ENCODE results near the gene CASKIN1. TPM values are rescaled to one million over a fixed set of nuclear protein-coding genes. Genes with fewer than 3 reads are reported as not detected.
A peak's percentile ranks its signal among the peaks of the same experiment; 100 is the strongest.

Gene CASKIN1
- total RNA-seq, 1 experiment from 2014 or later, result 7.9 TPM

DNA sequence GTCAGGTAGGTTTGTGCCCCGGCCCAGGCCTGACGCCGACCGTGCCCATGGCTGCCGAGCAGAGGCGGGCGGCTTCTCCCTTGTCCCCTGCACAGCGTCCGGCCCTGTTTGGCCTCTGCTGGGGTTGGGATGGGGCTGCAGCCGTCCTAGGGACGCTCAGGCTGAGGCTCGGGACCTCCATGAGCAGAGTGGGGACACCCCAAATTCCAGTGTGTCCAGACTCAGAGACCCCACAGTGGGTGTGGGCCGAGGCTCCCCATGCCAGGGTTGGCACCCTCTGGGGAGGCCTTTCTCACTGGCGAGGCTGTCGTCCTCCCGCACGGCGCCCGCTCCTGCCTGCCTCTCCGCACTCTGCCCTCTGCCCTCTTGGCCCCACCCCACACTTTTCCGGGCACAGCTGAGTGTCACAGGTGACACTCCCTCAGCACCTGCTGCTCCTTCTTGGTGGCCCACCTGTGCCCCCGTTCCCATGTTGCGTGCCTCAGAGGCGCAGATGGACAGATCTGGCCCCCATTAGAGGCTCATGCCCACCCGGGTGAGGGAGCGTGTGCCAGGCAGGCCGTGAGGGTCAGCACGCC lies 24.7 kb downstream of the CASKIN1 start:
- no peak overlapping the region for H3K4me2 ChIP-seq (ENCODE audit: insufficient read depth, insufficient read length, low read length)
- Mint-ChIP-seq H3K4me3 (no peak overlapping the region), H3K36me3 (ENCODE audit: insufficient read depth in 1 of 3, low read depth in 3 of 3) (peaks cover 11 to 48% (median 47%) of the 10 kb centered on the region in 3 experiments), H3K27ac (peak overlapping the region in 1 of 3 experiments; percentile 49; a peak in 1 of 7 replicates), H3K9me3 (no peaks in the 10 kb centered on the region), H3K27me3 (ENCODE audit: low read depth) (no peaks in the 10 kb centered on the region), H3K4me1 (no peaks in the 10 kb centered on the region)
- no peaks in the 10 kb centered on the region for H3K9me3 ChIP-seq (ENCODE audit: control insufficient read depth, low read depth, low read length)
- no peak overlapping the region for H3K18ac ChIP-seq (ENCODE audit: insufficient read length, low read depth, low read length)
- no peak overlapping the region for H3T11ph ChIP-seq (ENCODE audit: low read length)
- no peak overlapping the region for H2BK15ac ChIP-seq (ENCODE audit: low read depth, low read length)
- no peak overlapping the region for H3K56ac ChIP-seq (ENCODE audit: insufficient read length, low read depth, low read length)
- H3K79me1 ChIP-seq (ENCODE audit: insufficient read depth, low read depth, low read length, poor library complexity, severe bottlenecking), result no peaks in the 10 kb centered on the region
- no peak overlapping the region for H3K23ac ChIP-seq (ENCODE audit: insufficient read length, low read depth, low read length)
- WGBS (ENCODE audit: extremely low coverage, insufficient read length, low lambda C conversion rate), result no CpG with 5 or more reads among the region's 28 CpGs
- no peak overlapping the region for H2BK20ac ChIP-seq (ENCODE audit: low read depth, low read length, poor library complexity, severe bottlenecking)
- no peaks in the 10 kb centered on the region for H3K79me2 ChIP-seq (ENCODE audit: insufficient read depth, low read length)
- H3K27me3 ChIP-seq (ENCODE audit: insufficient read depth, low read length), result no peaks in the 10 kb centered on the region
- H4K5ac ChIP-seq (ENCODE audit: insufficient read length, low read depth, low read length), result no peak overlapping the region
- H4K20me1 ChIP-seq (ENCODE audit: control insufficient read depth, insufficient read depth, insufficient read length), result peaks cover 2% of the 10 kb centered on the region
- H3K4ac ChIP-seq (ENCODE audit: low read depth, low read length), result no peak overlapping the region
- H4K91ac ChIP-seq (ENCODE audit: insufficient read length, low read depth, low read length), result no peak overlapping the region
- no peak for DNase-seq
- H2BK120ac ChIP-seq (ENCODE audit: low read depth, low read length, poor library complexity, severe bottlenecking), result no peak overlapping the region
- H2AK5ac ChIP-seq (ENCODE audit: insufficient read length, low read length), result no peak overlapping the region
- no peak overlapping the region for H3K27ac ChIP-seq (ENCODE audit: insufficient read length, low read depth, low read length)
- peaks cover 4% of the 10 kb centered on the region for H3K23me2 ChIP-seq (ENCODE audit: insufficient read length, low read depth, low read length, poor library complexity, severe bottlenecking)
- no peak overlapping the region for H2BK5ac ChIP-seq (ENCODE audit: insufficient read length, low read length)
- H3K14ac ChIP-seq (ENCODE audit: insufficient read depth, low read length), result no peak overlapping the region
- H2BK12ac ChIP-seq (ENCODE audit: insufficient read length, low read depth, low read length), result no peak overlapping the region
- TF ChIP-seq, protein P1, sequence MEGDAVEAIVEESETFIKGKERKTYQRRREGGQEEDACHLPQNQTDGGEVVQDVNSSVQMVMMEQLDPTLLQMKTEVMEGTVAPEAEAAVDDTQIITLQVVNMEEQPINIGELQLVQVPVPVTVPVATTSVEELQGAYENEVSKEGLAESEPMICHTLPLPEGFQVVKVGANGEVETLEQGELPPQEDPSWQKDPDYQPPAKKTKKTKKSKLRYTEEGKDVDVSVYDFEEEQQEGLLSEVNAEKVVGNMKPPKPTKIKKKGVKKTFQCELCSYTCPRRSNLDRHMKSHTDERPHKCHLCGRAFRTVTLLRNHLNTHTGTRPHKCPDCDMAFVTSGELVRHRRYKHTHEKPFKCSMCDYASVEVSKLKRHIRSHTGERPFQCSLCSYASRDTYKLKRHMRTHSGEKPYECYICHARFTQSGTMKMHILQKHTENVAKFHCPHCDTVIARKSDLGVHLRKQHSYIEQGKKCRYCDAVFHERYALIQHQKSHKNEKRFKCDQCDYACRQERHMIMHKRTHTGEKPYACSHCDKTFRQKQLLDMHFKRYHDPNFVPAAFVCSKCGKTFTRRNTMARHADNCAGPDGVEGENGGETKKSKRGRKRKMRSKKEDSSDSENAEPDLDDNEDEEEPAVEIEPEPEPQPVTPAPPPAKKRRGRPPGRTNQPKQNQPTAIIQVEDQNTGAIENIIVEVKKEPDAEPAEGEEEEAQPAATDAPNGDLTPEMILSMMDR (conservative IDR thresholded peaks at IDR 0.05), result no peak
- no peak overlapping the region for H4K8ac ChIP-seq (replicated peaks; ENCODE audit: insufficient read length, low read depth, low read length)
- H3K9ac ChIP-seq (ENCODE audit: extremely low read depth, insufficient read length, low read length), result no peak overlapping the region
- no peaks in the 10 kb centered on the region for H3K4me1 ChIP-seq (ENCODE audit: insufficient read depth, low read length)
- H2AFZ ChIP-seq (ENCODE audit: low read length), result no peak overlapping the region

Data from H9 (cell line).